ENCODE data around the gene HEBP2. TPM values are rescaled to one million over a fixed set of nuclear protein-coding genes. Genes with fewer than 3 reads are reported as not detected.

HEBP2 gene
- total and polyA plus RNA-seq, 2 of the 13 experiments (the other 11 are each of a cell fraction or from before 2014, with no cell fraction given) = 16.0 to 72.8 TPM

- no peak for TF ChIP-seq CREM (IDR thresholded peaks at IDR 0.05)
- TF ChIP-seq CREM (CRISPR knock-in tag; IDR thresholded peaks at IDR 0.05) = no peak
- no peak for TF ChIP-seq ELK4 (CRISPR knock-in tag; IDR thresholded peaks at IDR 0.05; ENCODE audit: borderline replicate concordance)
- 0 out of 2 replicates have a peak, but pooled peaks have one; percentile 58 for TF ChIP-seq ZNF296 (CRISPR knock-in tag; conservative IDR thresholded peaks at IDR 0.05)
- TF ChIP-seq ZNF75D (CRISPR knock-in tag; IDR thresholded peaks at IDR 0.05; ENCODE audit: borderline replicate concordance) = no peak
- 0 out of 2 replicates have a peak, but pooled peaks have one; percentile 55 for TF ChIP-seq NFIB (CRISPR knock-in tag; IDR thresholded peaks at IDR 0.05; ENCODE audit: borderline replicate concordance)
- no peak for TF ChIP-seq POLR2AphosphoS5 (IDR thresholded peaks at IDR 0.05; ENCODE audit: low read depth, low read length)
- TF ChIP-seq GTF3A (CRISPR knock-in tag; conservative IDR thresholded peaks at IDR 0.05) = no peak
- TF ChIP-seq YEATS2 (CRISPR knock-in tag; IDR thresholded peaks at IDR 0.05; ENCODE audit: borderline replicate concordance) = no peak
- no peak; the same call in 1 of the 2 replicates for TF ChIP-seq KLF11 (CRISPR knock-in tag; IDR thresholded peaks at IDR 0.05)
- 0 out of 2 replicates have a peak, but pooled peaks have one; percentile 28 for TF ChIP-seq ZNF276 (CRISPR knock-in tag; IDR thresholded peaks at IDR 0.05; ENCODE audit: low read depth)
- no peak for TF ChIP-seq ZBTB38 (CRISPR knock-in tag; IDR thresholded peaks at IDR 0.05)
- TF ChIP-seq ZFP90 (CRISPR knock-in tag; IDR thresholded peaks at IDR 0.05; ENCODE audit: borderline replicate concordance) = no peak; the same call in 1 of the 2 replicates
- no peak for TF ChIP-seq ZBTB4 (CRISPR knock-in tag; IDR thresholded peaks at IDR 0.05; ENCODE audit: borderline replicate concordance)
- TF ChIP-seq MED1 (CRISPR knock-in tag; IDR thresholded peaks at IDR 0.05) = no peak
- TF ChIP-seq ELF3 (CRISPR knock-in tag; IDR thresholded peaks at IDR 0.05) = no peak
- TF ChIP-seq HDAC1 (CRISPR knock-in tag; IDR thresholded peaks at IDR 0.05) = no peak
- 0 out of 2 replicates have a peak, but pooled peaks have one; percentile 9 for TF ChIP-seq AHDC1 (CRISPR knock-in tag; IDR thresholded peaks at IDR 0.05; ENCODE audit: borderline replicate concordance)
- no peak for TF ChIP-seq ZNF446 (CRISPR knock-in tag; IDR thresholded peaks at IDR 0.05)
These were observed 661 bp upstream of the HEBP2 start (continued) for GRCh38 chr6:138403324-138403800.
